ENCODE data around the gene ACAD8.

The ACAD8 gene

GRCh38 chr11:134253188-134253993 lies at the start of gene ACAD8, which contains the start of gene THYN1:
TSS of gene ACAD8 (plus strand) at chr11:134253568. CDS start at chr11:134253601, 33 bp downstream.
TSS of gene THYN1 (minus strand) at chr11:134253352. CDS start at chr11:134252882, 470 bp downstream.
- FAIRE-seq: peak; percentile 94

GRCh38 chr11:134205729-134206128 lies 47.6 kb upstream of the ACAD8 start:
- FAIRE-seq: no peak

GRCh38 chr11:134206185-134206584 lies 47.2 kb upstream of the ACAD8 start:
- no peak for FAIRE-seq

GRCh38 chr11:134207538-134208239 lies 45.7 kb upstream of the ACAD8 start:
- peak; percentile 28 for FAIRE-seq

GRCh38 chr11:134215836-134216235 lies 37.5 kb upstream of the ACAD8 start:
- no peak for FAIRE-seq

- no peak for FAIRE-seq
Observed at GRCh38 chr11:134216816-134217215, 36.6 kb upstream of the ACAD8 start.

GRCh38 chr11:134223121-134223520 lies 30.2 kb upstream of the ACAD8 start:
- no peak for FAIRE-seq

GRCh38 chr11:134223836-134224709 lies 29.3 kb upstream of the ACAD8 start, which contains the start of the genes NCAPD3 and VPS26B:
TSS of gene NCAPD3 (minus strand) at chr11:134223967. CDS start at chr11:134223926, 41 bp downstream.
TSS of gene VPS26B (plus strand) at chr11:134224671. CDS start at chr11:134225123, 452 bp downstream.
- FAIRE-seq: peak; percentile 91

- no peak for FAIRE-seq
Observed at GRCh38 chr11:134224710-134225664, 28.4 kb upstream of the ACAD8 start.

GRCh38 chr11:134226806-134227325 lies 26.5 kb upstream of the ACAD8 start:
- no peak for FAIRE-seq

- no peak for FAIRE-seq
Observed at GRCh38 chr11:134228625-134229024, 24.7 kb upstream of the ACAD8 start.

GRCh38 chr11:134229126-134229790 lies 24.1 kb upstream of the ACAD8 start:
- no peak for FAIRE-seq

- no peak for FAIRE-seq
Observed at GRCh38 chr11:134230339-134230738, 23.0 kb upstream of the ACAD8 start.

GRCh38 chr11:134231958-134232659 lies 21.3 kb upstream of the ACAD8 start:
- FAIRE-seq: no peak

- FAIRE-seq: no peak
Observed at GRCh38 chr11:134233729-134234179, 19.6 kb upstream of the ACAD8 start.

GRCh38 chr11:134235399-134235798 lies 18.0 kb upstream of the ACAD8 start:
- FAIRE-seq: no peak

GRCh38 chr11:134236834-134237556 lies 16.4 kb upstream of the ACAD8 start:
- FAIRE-seq: no peak

GRCh38 chr11:134237557-134237922 lies 15.8 kb upstream of the ACAD8 start:
- no peak for FAIRE-seq

GRCh38 chr11:134238956-134239355 lies 14.4 kb upstream of the ACAD8 start:
- no peak for FAIRE-seq

All from G401.6 (cell line).